Lower leg skin (tissue), 3 donors: Measurements from ENCODE around the gene ADARB2.

Experiments
- CTCF ChIP-seq, 3 donors: fragments of 450-650 bp; IDR thresholded peaks; one replicate each; pipeline ENCODE4 v1.5.1; 2016; ENCODE audit warnings: antibody characterized with exemption in 3 of 3, mild to moderate bottlenecking in 3 of 3, moderate library complexity in 2 of 3
- POLR2A ChIP-seq, 2 donors: fragments of 450-650 bp; IDR thresholded peaks; one replicate each; pipeline ENCODE4 v1.6.1; 2016 to 2017; ENCODE audit warnings: antibody characterized with exemption in 2 of 2, mild to moderate bottlenecking in 1 of 2, moderate library complexity in 1 of 2

- TF ChIP-seq POLR2A (IDR thresholded peaks at IDR 0.05) (no peak), CTCF (IDR thresholded peaks at IDR 0.05) (no peak)
Measured at GRCh38 chr10:1489801-1490200, 247.5 kb downstream of the ADARB2 start.
